GM21717 (cell line): Measurements from ENCODE around the gene MTMR3.
"Not testable (repeated sequence)": the region's sequence is repeated elsewhere in the genome, so short reads cannot be mapped to it uniquely, and the experiment has no call there.

ENCODE experiments used
- ATAC-seq: cut with Tn5 transposase; IDR thresholded peaks from one replicate; pipeline ENCODE4 v1.9.1; 2021; ENCODE audit warnings: mild to moderate bottlenecking, moderate library complexity; ENCODE audit not compliant: unreplicated experiment

MTMR3 gene

GRCh38 chr22:29956680-29957079 lies 73.7 kb downstream of the MTMR3 start:
- no peak for ATAC-seq

- ATAC-seq, result no peak
Observed at GRCh38 chr22:29958170-29958569, 75.2 kb downstream of the MTMR3 start.

- no peak for ATAC-seq
Observed at GRCh38 chr22:29964776-29965175, 81.8 kb downstream of the MTMR3 start.

GRCh38 chr22:29967461-29967860 lies 84.5 kb downstream of the MTMR3 start:
- ATAC-seq, result no peak

- ATAC-seq, result no peak
Observed at GRCh38 chr22:29971607-29972006, 88.6 kb downstream of the MTMR3 start.

- ATAC-seq, result no peak
Observed at GRCh38 chr22:29972121-29972520, 89.1 kb downstream of the MTMR3 start.

- no peak for ATAC-seq
Observed at GRCh38 chr22:29973269-29973668, 90.3 kb downstream of the MTMR3 start.

- ATAC-seq, result not testable (repeated sequence)
Observed at GRCh38 chr22:29973680-29974079, 90.7 kb downstream of the MTMR3 start.

GRCh38 chr22:29975494-29975893 lies 92.5 kb downstream of the MTMR3 start:
- ATAC-seq, result no peak

- ATAC-seq, result no peak
Observed at GRCh38 chr22:29977107-29977506, 94.1 kb downstream of the MTMR3 start.

GRCh38 chr22:29979777-29980321 lies 96.9 kb downstream of the MTMR3 start:
- ATAC-seq, result no peak

GRCh38 chr22:29983296-29983917 lies 100.4 kb downstream of the MTMR3 start:
- no peak for ATAC-seq

- ATAC-seq, result no peak
Observed at GRCh38 chr22:29985912-29986311, 102.9 kb downstream of the MTMR3 start.

- ATAC-seq, result no peak
Observed at GRCh38 chr22:29987137-29987536, 104.2 kb downstream of the MTMR3 start.

- ATAC-seq, result no peak
Observed at GRCh38 chr22:29988719-29989118, 105.7 kb downstream of the MTMR3 start.

- no peak for ATAC-seq
Observed at GRCh38 chr22:29989446-29989845, 106.5 kb downstream of the MTMR3 start.

- ATAC-seq, result no peak
Observed at GRCh38 chr22:29992341-29993275, 109.6 kb downstream of the MTMR3 start.

- no peak for ATAC-seq
Observed at GRCh38 chr22:29994027-29994715, 111.2 kb downstream of the MTMR3 start.

GRCh38 chr22:29994943-29995342 lies 112.0 kb downstream of the MTMR3 start:
- no peak for ATAC-seq

- no peak for ATAC-seq
Observed at GRCh38 chr22:29997107-29997506, 114.1 kb downstream of the MTMR3 start.

GRCh38 chr22:29997516-29997915 lies 114.5 kb downstream of the MTMR3 start:
- ATAC-seq, result no peak
